CD4-positive, alpha-beta memory T cell (primary cell): ENCODE measurements around the gene PDGFRB. TPM values are rescaled to one million over a fixed set of nuclear protein-coding genes. Genes with fewer than 3 reads are reported as not detected.
A peak's percentile ranks its signal among the peaks of the same experiment; 100 is the strongest.

Experiments used
- CTCF ChIA-PET: fragments of 350-600 bp; sonication (Branson Sonifier 250); formaldehyde crosslinking; loops from one replicate; lab custom pipeline; 2021; ENCODE audit warnings: inconsistent platforms; ENCODE audit not compliant: partially characterized antibody; lab: Charles Lee
- POLR2A ChIA-PET: fragments of 350-600 bp; sonication (Branson Sonifier 250); formaldehyde crosslinking; loops from one replicate; lab custom pipeline; 2021; ENCODE audit not compliant: partially characterized antibody; lab: Charles Lee
- DNase-seq, 5 donors: peaks; one replicate each; pipeline versions ENCODE4 v3.0.0 to v3.0.0-alpha.2; 2020 to 2022; ENCODE audit warnings: mixed read lengths in 1 of 5
- H3K27ac ChIP-seq: one replicate; pipeline ENCODE4 v1.7.0; 2013; ENCODE audit warnings: low read depth, low read length
- H3K27me3 ChIP-seq: 2 replicates; pipeline ENCODE4 v1.7.0; 2013; ENCODE audit warnings: mild to moderate bottlenecking, low read length, moderate library complexity; ENCODE audit not compliant: insufficient read depth
- H3K36me3 ChIP-seq: 2 replicates; pipeline ENCODE4 v1.7.0; 2013; ENCODE audit warnings: mild to moderate bottlenecking, low read length, moderate library complexity; ENCODE audit not compliant: insufficient read depth
- H3K4me1 ChIP-seq: 2 replicates; pipeline ENCODE4 v1.7.0; 2013; ENCODE audit warnings: mild to moderate bottlenecking, low read length, moderate library complexity; ENCODE audit not compliant: insufficient read depth
- H3K4me3 ChIP-seq, 2 donors: one replicate each; pipeline ENCODE4 v1.7.0; 2013; ENCODE audit warnings: low read length in 2 of 2, mild to moderate bottlenecking in 1 of 2
- H3K9me3 ChIP-seq, 2 donors: one replicate each; pipeline ENCODE4 v1.7.0; 2013; ENCODE audit warnings: low read length in 2 of 2, control low read depth in 1 of 2; ENCODE audit not compliant: control insufficient read depth in 1 of 2
- H3K27ac Mint-ChIP-seq, 7 donors: one replicate each; pipeline ENCODE4 v1.8.0; 2020 to 2021; ENCODE audit warnings: mixed read lengths in 7 of 7, mild to moderate bottlenecking in 6 of 7, inconsistent platforms in 3 of 7, moderate library complexity in 3 of 7
- H3K27me3 Mint-ChIP-seq, 2 donors: one replicate each; pipeline ENCODE4 v1.8.0; 2020 to 2021; ENCODE audit warnings: mixed read lengths in 2 of 2
- H3K36me3 Mint-ChIP-seq, 2 donors: one replicate each; pipeline ENCODE4 v1.8.0; 2020 to 2021; ENCODE audit warnings: mixed read lengths in 2 of 2, inconsistent platforms in 1 of 2, mild to moderate bottlenecking in 1 of 2
- H3K4me1 Mint-ChIP-seq, 4 donors: one replicate each; pipeline ENCODE4 v1.8.0; 2020 to 2021; ENCODE audit warnings: mixed read lengths in 4 of 4, mild to moderate bottlenecking in 1 of 4
- H3K4me3 Mint-ChIP-seq, 8 donors: one replicate each; pipeline ENCODE4 v1.8.0; 2020 to 2021; ENCODE audit warnings: mixed read lengths in 8 of 8, mild to moderate bottlenecking in 7 of 8, moderate library complexity in 6 of 8, inconsistent platforms in 3 of 8
- H3K9me3 Mint-ChIP-seq, 8 donors: one replicate each; pipeline ENCODE4 v1.8.0; 2020 to 2021; ENCODE audit warnings: mixed read lengths in 8 of 8, mild to moderate bottlenecking in 5 of 8, inconsistent platforms in 3 of 8, moderate library complexity in 1 of 8
- intact Hi-C: fragments of 100-400 bp; cut with micrococcal nuclease; formaldehyde crosslinking; loops from one replicate; pipeline ENCODE4 v1.15.1; 2023
- polyA plus RNA-seq, 2 donors: library from polyadenylated mRNA; unstranded; fragments of 300-500 nt; fragmentation: Illumina TruSeq; gene quantifications; one replicate each; pipeline ENCODE4 v1.2.3, GENCODE V29; 2021
- total RNA-seq, 2 experiments: library from RNA; stranded (reverse); gene quantifications; one replicate each; pipeline ENCODE4 v1.2.3, GENCODE V29; 2021

Gene PDGFRB
- total and polyA plus RNA-seq, 4 experiments from 2014 or later, result not detected

- peaks cover 0 to 1% of the 10 kb centered on the region in 2 donors for H3K27me3 Mint-ChIP-seq
- Histone ChIP-seq H3K4me3 (no peak overlapping the region), H3K27ac (no peak overlapping the region), H3K9me3 (no peaks in the 10 kb centered on the region), H3K27me3 (no peaks in the 10 kb centered on the region), H3K36me3 (no peaks in the 10 kb centered on the region), H3K4me1 (no peaks in the 10 kb centered on the region)
- no peak for DNase-seq
- H3K4me3 Mint-ChIP-seq, result no peak overlapping the region
- intact Hi-C loops, result no loop called here
- POLR2A ChIA-PET, result no interaction called here
- peak overlapping the region in 1 of 7 donors; percentile 26 for H3K27ac Mint-ChIP-seq
- CTCF ChIA-PET, result no interaction called here
- H3K9me3 Mint-ChIP-seq, result no peaks in the 10 kb centered on the region
- H3K4me1 Mint-ChIP-seq, result peaks cover 4 to 12% (median 7%) of the 10 kb centered on the region in 4 donors
- no peaks in the 10 kb centered on the region for H3K36me3 Mint-ChIP-seq
Measured at GRCh38 chr5:150066436-150066835, 89.2 kb downstream of the PDGFRB start.

GRCh38 chr5:150065886-150066285 lies 89.8 kb downstream of the PDGFRB start:
- H3K4me3 Mint-ChIP-seq, result no peak overlapping the region
- no peaks in the 10 kb centered on the region for H3K4me1 ChIP-seq
- intact Hi-C loops, result no loop called here
- H3K4me3 ChIP-seq, result no peak overlapping the region
- no peaks in the 10 kb centered on the region for H3K9me3 Mint-ChIP-seq
- no peaks in the 10 kb centered on the region for H3K9me3 ChIP-seq
- ChIA-PET POLR2A (no interaction called here), CTCF (no interaction called here)
- no peaks in the 10 kb centered on the region for H3K27me3 ChIP-seq
- peaks cover 0 to 1% of the 10 kb centered on the region in 2 donors for H3K27me3 Mint-ChIP-seq
- no peak overlapping the region for H3K27ac ChIP-seq
- DNase-seq, result no peak
- H3K36me3 Mint-ChIP-seq, result no peaks in the 10 kb centered on the region
- H3K36me3 ChIP-seq, result no peaks in the 10 kb centered on the region
- H3K4me1 Mint-ChIP-seq, result peaks cover 4 to 12% (median 7%) of the 10 kb centered on the region in 4 donors
- no peak overlapping the region for H3K27ac Mint-ChIP-seq

DNA sequence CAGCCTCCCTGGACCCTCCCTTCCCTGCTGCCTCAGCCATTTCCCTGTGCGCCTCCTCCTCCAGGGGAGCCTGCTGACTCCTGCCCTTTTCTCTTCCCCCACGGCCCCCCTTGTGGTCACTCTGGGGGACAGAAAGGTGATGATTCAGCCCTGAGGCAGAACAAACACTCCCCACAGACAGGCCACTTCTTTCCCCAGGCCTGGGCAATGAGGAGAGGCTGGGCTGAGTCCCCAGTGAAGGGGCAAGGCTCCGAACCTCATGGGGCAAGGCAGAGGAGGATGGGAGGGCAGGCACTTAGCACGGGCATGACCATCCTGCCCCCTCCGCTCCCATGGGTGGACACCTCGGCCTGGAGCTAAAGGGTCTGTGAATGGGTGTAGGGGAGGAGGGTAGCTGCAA lies 90.3 kb downstream of the PDGFRB start:
- DNase-seq, result no peak
- ChIA-PET CTCF (no interaction called here), POLR2A (no interaction called here)
- H3K27me3 ChIP-seq, result no peaks in the 10 kb centered on the region
- H3K36me3 Mint-ChIP-seq, result no peaks in the 10 kb centered on the region
- H3K27ac ChIP-seq, result no peak overlapping the region
- H3K9me3 Mint-ChIP-seq, result no peaks in the 10 kb centered on the region
- H3K27ac Mint-ChIP-seq, result no peak overlapping the region
- no peaks in the 10 kb centered on the region for H3K9me3 ChIP-seq
- peaks cover 0 to 1% of the 10 kb centered on the region in 2 donors for H3K27me3 Mint-ChIP-seq
- no peaks in the 10 kb centered on the region for H3K4me1 ChIP-seq
- intact Hi-C loops, result no loop called here
- no peak overlapping the region for H3K4me3 ChIP-seq
- no peaks in the 10 kb centered on the region for H3K36me3 ChIP-seq
- H3K4me3 Mint-ChIP-seq, result no peak overlapping the region
- peaks cover 4 to 12% (median 7%) of the 10 kb centered on the region in 4 donors for H3K4me1 Mint-ChIP-seq

DNA sequence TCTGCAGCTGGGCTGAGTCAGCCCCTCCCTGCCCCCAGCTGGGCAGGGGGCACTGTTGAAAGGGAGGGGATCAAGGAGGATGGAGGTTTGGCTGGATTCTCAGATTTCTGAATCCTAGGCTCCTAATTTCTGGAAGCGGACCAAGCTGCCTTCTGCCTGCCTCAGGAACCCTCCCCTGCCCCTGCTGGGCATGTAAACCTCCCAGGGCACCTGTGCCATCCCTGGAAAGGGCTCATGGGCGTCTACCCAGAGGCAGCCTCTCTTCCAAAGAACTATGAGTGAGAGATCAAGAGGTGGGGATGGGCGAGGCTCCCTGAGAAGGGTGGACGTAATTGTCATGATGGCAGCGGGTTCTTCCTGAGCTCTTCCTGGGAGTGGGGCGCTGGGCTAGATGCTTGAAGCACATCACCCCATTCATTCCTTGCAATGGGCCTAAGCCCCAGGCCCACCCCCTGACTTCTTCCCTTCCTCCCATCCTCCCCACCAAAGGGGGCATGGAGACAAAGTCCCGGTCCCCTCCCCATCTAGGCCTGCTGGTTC lies 90.9 kb downstream of the PDGFRB start:
- H3K27ac Mint-ChIP-seq, result no peak overlapping the region
- no peak overlapping the region for H3K4me3 ChIP-seq
- no peaks in the 10 kb centered on the region for H3K9me3 ChIP-seq
- no peak overlapping the region for H3K4me3 Mint-ChIP-seq
- H3K36me3 Mint-ChIP-seq, result no peaks in the 10 kb centered on the region
- intact Hi-C loops, result no loop called here
- peaks cover 4 to 12% (median 7%) of the 10 kb centered on the region in 4 donors for H3K4me1 Mint-ChIP-seq
- no peaks in the 10 kb centered on the region for H3K4me1 ChIP-seq
- H3K27ac ChIP-seq, result no peak overlapping the region
- no peaks in the 10 kb centered on the region for H3K9me3 Mint-ChIP-seq
- no peaks in the 10 kb centered on the region for H3K36me3 ChIP-seq
- ChIA-PET CTCF (no interaction called here), POLR2A (no interaction called here)
- H3K27me3 Mint-ChIP-seq, result peaks cover 0 to 1% of the 10 kb centered on the region in 2 donors
- H3K27me3 ChIP-seq, result no peaks in the 10 kb centered on the region
- no peak for DNase-seq

Other genes starting within 250 kb of the PDGFRB start
- not detected for gene PDE6A, start 211.1 kb downstream of the PDGFRB start, total RNA-seq
- gene PDE6A, start 211.1 kb downstream of the PDGFRB start, polyA plus RNA-seq, result not detected
- gene SLC26A2, start 195.1 kb downstream of the PDGFRB start, total RNA-seq, result 10 to 100 TPM; 14.2 to 14.3 TPM
- gene SLC26A2, start 195.1 kb downstream of the PDGFRB start, polyA plus RNA-seq, result 1 to 10 TPM; 1.4 to 4.0 TPM
- gene TIGD6, start 155.2 kb downstream of the PDGFRB start, total RNA-seq, result 1 to 10 TPM; 5.8 to 6.8 TPM
- gene TIGD6, start 155.2 kb downstream of the PDGFRB start, polyA plus RNA-seq, result 1 to 10 TPM; 1.3 TPM
- 10 to 100 TPM; 35.3 to 35.4 TPM for gene HMGXB3, start 155.1 kb downstream of the PDGFRB start, total RNA-seq
- gene HMGXB3, start 155.1 kb downstream of the PDGFRB start, polyA plus RNA-seq, result 10 to 100 TPM in 1 of 2 donors, 1 to 10 TPM in 1; 8.5 to 14.6 TPM
- 1 to 10 TPM; 2.4 to 2.9 TPM for gene CSF1R, start 69.3 kb downstream of the PDGFRB start, total RNA-seq
- gene CSF1R, start 69.3 kb downstream of the PDGFRB start, polyA plus RNA-seq, result under 1 TPM; 0.04 to 0.23 TPM
- gene CDX1, start 10.9 kb upstream of the PDGFRB start, total RNA-seq, result not detected
- gene CDX1, start 10.9 kb upstream of the PDGFRB start, polyA plus RNA-seq, result not detected
- not detected for gene SLC6A7, start 34.2 kb upstream of the PDGFRB start, total RNA-seq
- not detected for gene SLC6A7, start 34.2 kb upstream of the PDGFRB start, polyA plus RNA-seq
- not detected for gene CAMK2A, start 133.9 kb upstream of the PDGFRB start, total RNA-seq
- not detected for gene CAMK2A, start 133.9 kb upstream of the PDGFRB start, polyA plus RNA-seq
- gene ARSI, start 147.1 kb upstream of the PDGFRB start, total RNA-seq, result not detected
- not detected for gene ARSI, start 147.1 kb upstream of the PDGFRB start, polyA plus RNA-seq
- gene TCOF1, start 201.9 kb upstream of the PDGFRB start, total RNA-seq, result 10 to 100 TPM; 53.8 to 59.9 TPM
- gene TCOF1, start 201.9 kb upstream of the PDGFRB start, polyA plus RNA-seq, result 10 to 100 TPM in 1 of 2 donors, under 1 TPM in 1; 0.21 to 30.8 TPM